Panc1 (cell line): ENCODE results near the gene GRAMD1B. TPM values are rescaled to one million over a fixed set of nuclear protein-coding genes. Genes with fewer than 3 reads are reported as not detected.

Experiments
- ATAC-seq: fragments of 200-7000 bp; cut with Tn5 transposase; 2 replicates; pipeline ENCODE4 v1.9.1; 2020; ENCODE audit warnings: mild to moderate bottlenecking, moderate library complexity
- BruUV-seq: library from RNA; stranded (reverse); fragments of 400-500 nt; replicated peaks from 2 replicates; lab custom pipeline; 2021; lab: Mats Ljungman, UMichigan
- CTCF ChIA-PET: fragments of 300-600 bp; sonication (Branson Sonifier 250); formaldehyde crosslinking; loops from one replicate; lab custom pipeline; 2022; ENCODE audit warnings: antibody characterized with exemption; lab: Charles Lee
- POLR2A ChIA-PET: fragments of 300-600 bp; sonication (Branson Sonifier 250); formaldehyde crosslinking; loops from one replicate; lab custom pipeline; 2022; ENCODE audit warnings: antibody characterized with exemption; lab: Charles Lee
- DNase-seq: peaks from one replicate; pipeline ENCODE4 v3.0.0-alpha.2; 2010; ENCODE audit warnings: low read depth, low spot score
- H3K27ac ChIP-seq: 2 replicates; pipeline ENCODE4 v1.5.1; 2011; ENCODE audit warnings: mild to moderate bottlenecking, low read length, inconsistent platforms
- H3K27me3 ChIP-seq: fragments of 200-500 bp; sonication (Bioruptor generic); 2 replicates; pipeline ENCODE4 v1.6.0; 2014; ENCODE audit warnings: low read length, inconsistent platforms; ENCODE audit not compliant: control insufficient read depth, insufficient read depth
- H3K36me3 ChIP-seq: fragments of 200-500 bp; sonication (Bioruptor generic); 2 replicates; pipeline ENCODE4 v1.5.1; 2014; ENCODE audit warnings: inconsistent platforms, mild to moderate bottlenecking, low read length, moderate library complexity; ENCODE audit not compliant: control insufficient read depth, insufficient read depth
- H3K4me1 ChIP-seq: 2 replicates; pipeline ENCODE4 v1.5.1; 2011; ENCODE audit warnings: inconsistent platforms, mild to moderate bottlenecking, low read length, moderate library complexity; ENCODE audit not compliant: control insufficient read depth, insufficient read depth
- H3K4me3 ChIP-seq, 2 experiments: 2 replicates each; pipeline ENCODE4 v1.5.1; 2011 to 2012; ENCODE audit warnings: low read depth in 2 of 2, low read length in 2 of 2, mild to moderate bottlenecking in 2 of 2, inconsistent platforms in 1 of 2, moderate library complexity in 1 of 2
- H3K9me3 ChIP-seq: fragments of 200-500 bp; sonication (Bioruptor generic); 2 replicates; pipeline ENCODE4 v1.5.1; 2014; ENCODE audit warnings: low read depth, mild to moderate bottlenecking, inconsistent platforms, low read length, moderate library complexity; ENCODE audit not compliant: control insufficient read depth, insufficient read depth
- POLR2AphosphoS5 ChIP-seq: IDR thresholded peaks from 2 replicates; pipeline ENCODE4 v1.6.1; 2012; ENCODE audit warnings: mild to moderate bottlenecking, low read depth, low read length, moderate library complexity
- SIN3A ChIP-seq: IDR thresholded peaks from 2 replicates; pipeline ENCODE4 v1.6.1; 2012; ENCODE audit warnings: low read depth, mild to moderate bottlenecking, low read length, moderate library complexity, borderline replicate concordance; ENCODE audit not compliant: insufficient read depth
- TCF7L2 ChIP-seq: IDR thresholded peaks from 2 replicates; pipeline ENCODE4 v1.6.1; 2011; ENCODE audit warnings: mild to moderate bottlenecking, low read depth, low read length, inconsistent platforms
- in situ Hi-C: cut with HindIII; loops from 2 replicates; pipeline ENCODE4 v1.10.0; 2016; ENCODE audit warnings: low sequenced_read_pairs, low pct_unique_long_range_greater_than_20kb
- intact Hi-C: fragments of 100-400 bp; cut with micrococcal nuclease; formaldehyde crosslinking; loops from one replicate; pipeline ENCODE4 v1.10.0; 2022; ENCODE audit not compliant: unreplicated experiment
- total RNA-seq: library from RNA; stranded (reverse); gene quantifications from one replicate; pipeline ENCODE4 v1.2.1, GENCODE V29; 2021; ENCODE audit not compliant: unreplicated experiment
- TF ChIP-seq, protein P1 (sequence below), 2 experiments: IDR thresholded peaks; 2 replicates each; pipeline ENCODE4 v1.6.1; 2011 to 2012; ENCODE audit warnings: low read depth in 2 of 2, control low read depth in 1 of 2, low read length in 1 of 2, mild to moderate bottlenecking in 1 of 2, moderate library complexity in 1 of 2; ENCODE audit not compliant: insufficient read depth in 1 of 2
- TF ChIP-seq, protein P2 (sequence below): fragments of 450-650 bp; IDR thresholded peaks from 2 replicates; pipeline ENCODE4 v1.5.1; 2017; ENCODE audit warnings: mild to moderate bottlenecking

GRAMD1B gene
- total RNA-seq, 1 experiment from 2014 or later: 0.46 TPM

DNA sequence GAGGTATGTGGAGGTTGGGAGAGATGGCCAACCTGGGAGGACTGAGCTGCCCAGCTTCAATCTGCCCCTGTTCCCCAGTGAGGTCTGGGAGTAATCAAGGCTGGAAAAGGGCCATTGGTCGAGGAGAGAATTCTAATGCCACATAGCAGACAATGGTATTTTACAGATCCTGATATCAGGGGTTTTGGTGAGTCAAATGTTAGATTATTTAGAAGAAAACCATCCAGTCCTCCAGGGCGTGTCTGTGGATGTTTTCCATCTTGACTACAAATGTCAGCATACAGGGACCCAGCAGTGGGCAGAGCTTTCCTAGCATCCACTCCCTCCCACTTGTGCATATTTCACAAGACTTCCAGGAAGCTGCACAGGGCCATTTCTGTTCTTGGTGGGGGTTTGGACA lies 116.4 kb downstream of the GRAMD1B start:
- H3K27ac ChIP-seq: no peak overlapping the region
- in situ Hi-C loops: no loop called here
- no peaks in the 10 kb centered on the region for H3K36me3 ChIP-seq
- no peaks in the 10 kb centered on the region for H3K9me3 ChIP-seq
- H3K27me3 ChIP-seq: peaks cover 6% of the 10 kb centered on the region
- intact Hi-C loops: no loop called here
- BruUV-seq: no TSS peak
- CTCF ChIA-PET: no interaction called here
- H3K4me3 ChIP-seq: no peak overlapping the region
- TF ChIP-seq SIN3A (no peak), TCF7L2 (no peak), POLR2AphosphoS5 (no peak)
- TF ChIP-seq, protein P1, sequence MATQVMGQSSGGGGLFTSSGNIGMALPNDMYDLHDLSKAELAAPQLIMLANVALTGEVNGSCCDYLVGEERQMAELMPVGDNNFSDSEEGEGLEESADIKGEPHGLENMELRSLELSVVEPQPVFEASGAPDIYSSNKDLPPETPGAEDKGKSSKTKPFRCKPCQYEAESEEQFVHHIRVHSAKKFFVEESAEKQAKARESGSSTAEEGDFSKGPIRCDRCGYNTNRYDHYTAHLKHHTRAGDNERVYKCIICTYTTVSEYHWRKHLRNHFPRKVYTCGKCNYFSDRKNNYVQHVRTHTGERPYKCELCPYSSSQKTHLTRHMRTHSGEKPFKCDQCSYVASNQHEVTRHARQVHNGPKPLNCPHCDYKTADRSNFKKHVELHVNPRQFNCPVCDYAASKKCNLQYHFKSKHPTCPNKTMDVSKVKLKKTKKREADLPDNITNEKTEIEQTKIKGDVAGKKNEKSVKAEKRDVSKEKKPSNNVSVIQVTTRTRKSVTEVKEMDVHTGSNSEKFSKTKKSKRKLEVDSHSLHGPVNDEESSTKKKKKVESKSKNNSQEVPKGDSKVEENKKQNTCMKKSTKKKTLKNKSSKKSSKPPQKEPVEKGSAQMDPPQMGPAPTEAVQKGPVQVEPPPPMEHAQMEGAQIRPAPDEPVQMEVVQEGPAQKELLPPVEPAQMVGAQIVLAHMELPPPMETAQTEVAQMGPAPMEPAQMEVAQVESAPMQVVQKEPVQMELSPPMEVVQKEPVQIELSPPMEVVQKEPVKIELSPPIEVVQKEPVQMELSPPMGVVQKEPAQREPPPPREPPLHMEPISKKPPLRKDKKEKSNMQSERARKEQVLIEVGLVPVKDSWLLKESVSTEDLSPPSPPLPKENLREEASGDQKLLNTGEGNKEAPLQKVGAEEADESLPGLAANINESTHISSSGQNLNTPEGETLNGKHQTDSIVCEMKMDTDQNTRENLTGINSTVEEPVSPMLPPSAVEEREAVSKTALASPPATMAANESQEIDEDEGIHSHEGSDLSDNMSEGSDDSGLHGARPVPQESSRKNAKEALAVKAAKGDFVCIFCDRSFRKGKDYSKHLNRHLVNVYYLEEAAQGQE (IDR thresholded peaks at IDR 0.05; ENCODE audit: insufficient read depth in 1 of 2, low read depth in 2 of 2, low read length in 1 of 2): no peak
- TF ChIP-seq, protein P2, sequence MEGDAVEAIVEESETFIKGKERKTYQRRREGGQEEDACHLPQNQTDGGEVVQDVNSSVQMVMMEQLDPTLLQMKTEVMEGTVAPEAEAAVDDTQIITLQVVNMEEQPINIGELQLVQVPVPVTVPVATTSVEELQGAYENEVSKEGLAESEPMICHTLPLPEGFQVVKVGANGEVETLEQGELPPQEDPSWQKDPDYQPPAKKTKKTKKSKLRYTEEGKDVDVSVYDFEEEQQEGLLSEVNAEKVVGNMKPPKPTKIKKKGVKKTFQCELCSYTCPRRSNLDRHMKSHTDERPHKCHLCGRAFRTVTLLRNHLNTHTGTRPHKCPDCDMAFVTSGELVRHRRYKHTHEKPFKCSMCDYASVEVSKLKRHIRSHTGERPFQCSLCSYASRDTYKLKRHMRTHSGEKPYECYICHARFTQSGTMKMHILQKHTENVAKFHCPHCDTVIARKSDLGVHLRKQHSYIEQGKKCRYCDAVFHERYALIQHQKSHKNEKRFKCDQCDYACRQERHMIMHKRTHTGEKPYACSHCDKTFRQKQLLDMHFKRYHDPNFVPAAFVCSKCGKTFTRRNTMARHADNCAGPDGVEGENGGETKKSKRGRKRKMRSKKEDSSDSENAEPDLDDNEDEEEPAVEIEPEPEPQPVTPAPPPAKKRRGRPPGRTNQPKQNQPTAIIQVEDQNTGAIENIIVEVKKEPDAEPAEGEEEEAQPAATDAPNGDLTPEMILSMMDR: no peak
- no peaks in the 10 kb centered on the region for H3K4me1 ChIP-seq
- ATAC-seq (no peak), DNase-seq (no peak)
- POLR2A ChIA-PET: no interaction called here

DNA sequence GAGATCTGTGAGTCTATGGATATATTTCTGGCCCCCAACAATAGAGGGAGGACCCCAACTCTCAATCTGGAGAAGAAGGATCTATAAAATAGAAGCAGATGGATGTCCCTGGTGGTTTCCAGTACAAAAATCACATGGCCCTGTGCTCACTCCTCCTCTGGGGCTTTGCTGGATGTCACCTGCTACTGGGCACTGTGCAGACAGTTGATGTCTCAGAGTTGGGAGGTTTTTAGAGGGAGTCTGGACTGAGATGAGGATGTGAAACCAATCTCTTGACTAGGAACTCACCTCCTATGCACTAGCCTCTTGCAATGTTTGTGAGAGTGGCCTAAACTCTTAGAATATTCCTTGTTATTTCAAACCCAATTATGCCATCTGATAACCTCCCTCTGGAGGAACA lies 117.1 kb downstream of the GRAMD1B start:
- TF ChIP-seq, protein P1 (IDR thresholded peaks at IDR 0.05; ENCODE audit: insufficient read depth in 1 of 2, low read depth in 2 of 2, low read length in 1 of 2): no peak
- TF ChIP-seq SIN3A (no peak), POLR2AphosphoS5 (no peak), TCF7L2 (no peak)
- TF ChIP-seq, protein P2: no peak
- Histone ChIP-seq H3K4me1 (no peaks in the 10 kb centered on the region), H3K27me3 (peaks cover 5% of the 10 kb centered on the region), H3K9me3 (no peaks in the 10 kb centered on the region), H3K27ac (no peak overlapping the region), H3K4me3 (no peak overlapping the region), H3K36me3 (no peaks in the 10 kb centered on the region)
- in situ Hi-C loops: no loop called here
- ChIA-PET POLR2A (no interaction called here), CTCF (no interaction called here)
- no peak for DNase-seq
- no TSS peak for BruUV-seq
- ATAC-seq: no peak
- intact Hi-C loops: no loop called here
